GM19240 (cell line): Measurements from ENCODE around the gene TRIM29.

Source experiments
- DNase-seq: peaks from one replicate; pipeline ENCODE4 v3.0.0; 2011; ENCODE audit warnings: low spot score; ENCODE audit not compliant: insufficient read length

TRIM29 gene

GRCh38 chr11:120063686-120064340, 74.1 kb downstream of the TRIM29 start:
- no peak for DNase-seq

DNA sequence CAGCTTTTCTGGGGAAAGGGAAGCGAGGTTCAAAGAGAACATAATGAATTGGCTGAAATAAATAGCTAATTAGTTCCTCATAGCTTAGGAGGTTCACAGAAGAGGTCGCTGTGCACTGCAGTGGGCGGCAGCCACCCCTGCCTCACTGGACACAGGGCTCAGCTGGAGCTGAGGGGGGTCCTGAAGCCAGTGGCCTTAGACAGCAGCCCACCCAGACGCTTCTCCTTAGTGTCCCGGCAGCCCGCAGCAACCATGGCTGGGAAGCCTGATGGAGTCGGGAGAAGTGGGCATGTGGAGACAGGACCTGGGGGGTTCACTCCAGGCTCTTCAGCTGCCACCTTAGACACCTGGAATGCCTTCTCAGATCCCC, 75.4 kb downstream of the TRIM29 start:
- no peak for DNase-seq

DNA sequence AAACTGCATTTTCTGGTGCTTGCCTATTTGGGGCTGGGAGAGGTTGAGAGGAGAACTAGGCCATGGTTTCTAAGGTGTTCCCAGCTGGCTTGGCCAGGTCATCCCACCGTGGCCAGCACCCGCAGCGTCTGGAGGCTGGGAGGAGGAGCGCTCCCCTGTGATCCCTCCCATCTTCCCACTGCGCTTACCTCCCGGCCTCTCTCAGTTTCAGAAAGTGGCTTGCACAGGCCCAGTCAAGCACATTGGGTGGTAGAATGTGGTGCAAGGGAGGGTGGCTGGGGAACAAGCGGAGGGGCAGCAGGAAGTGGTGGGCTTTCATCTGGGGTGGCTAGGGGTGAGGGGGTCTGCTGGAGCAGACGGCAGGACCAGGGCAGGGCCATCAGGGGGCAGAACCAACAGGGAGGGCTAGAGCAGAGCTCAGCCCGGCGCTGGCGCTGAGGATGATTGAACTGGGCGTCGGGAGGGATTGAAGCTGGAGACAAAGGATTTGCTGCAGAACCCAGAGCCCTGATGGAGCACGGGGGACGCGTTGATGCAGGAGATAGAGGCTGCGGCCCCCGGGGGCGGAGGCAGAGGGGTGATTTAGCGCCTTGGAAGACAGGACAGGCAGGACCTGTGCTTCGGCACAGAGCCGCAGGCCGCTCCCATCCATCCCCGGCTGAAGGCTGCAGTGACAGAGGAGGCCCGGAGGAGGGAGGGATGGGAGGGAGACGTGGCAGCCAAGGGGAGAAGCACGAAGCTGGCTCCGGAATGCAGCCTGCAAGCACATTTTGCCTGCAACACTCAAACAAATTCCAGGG, 76.0 kb downstream of the TRIM29 start:
- no peak for DNase-seq
